Cardiac septum (tissue), 1 donor: Measurements from ENCODE around the gene ERI3. TPM values are rescaled to one million over a fixed set of nuclear protein-coding genes. Genes with fewer than 3 reads are reported as not detected.
"Not testable (repeated sequence)": the region's sequence is repeated elsewhere in the genome, so short reads cannot be mapped to it uniquely, and the experiment has no call there.

Experiments
- DNase-seq: peaks from one replicate; pipeline ENCODE4 v3.0.0-alpha.2; 2020; ENCODE audit warnings: low spot score
- intact Hi-C: fragments of 100-400 bp; cut with DNase I; formaldehyde crosslinking; loops from one replicate; pipeline ENCODE4 v1.14.0; 2022
- total RNA-seq: library from RNA; stranded (reverse); fragmentation: NEBNext Ultra II Directional; extraction: Animal tissue kit (Norgen Biotek cat#: 25700); gene quantifications from one replicate; pipeline ENCODE4 v1.2.1, GENCODE V29; 2021
- donor health status: DM: no; HTN: no; CAD: no.

ERI3 gene
- total RNA-seq, 1 donor from 2014 or later, result 45.0 TPM

- intact Hi-C loops, result no loop called here
- DNase-seq, result no peak
These were observed 131.9 kb downstream of the ERI3 start for GRCh38 chr1:44223187-44223610.

- no peak for DNase-seq
- intact Hi-C loops, result no loop called here
These were observed 132.5 kb downstream of the ERI3 start for GRCh38 chr1:44222397-44223186.

- intact Hi-C loops, result no loop called here
- DNase-seq, result no peak
These were observed 133.3 kb downstream of the ERI3 start for GRCh38 chr1:44221769-44222168.

DNA sequence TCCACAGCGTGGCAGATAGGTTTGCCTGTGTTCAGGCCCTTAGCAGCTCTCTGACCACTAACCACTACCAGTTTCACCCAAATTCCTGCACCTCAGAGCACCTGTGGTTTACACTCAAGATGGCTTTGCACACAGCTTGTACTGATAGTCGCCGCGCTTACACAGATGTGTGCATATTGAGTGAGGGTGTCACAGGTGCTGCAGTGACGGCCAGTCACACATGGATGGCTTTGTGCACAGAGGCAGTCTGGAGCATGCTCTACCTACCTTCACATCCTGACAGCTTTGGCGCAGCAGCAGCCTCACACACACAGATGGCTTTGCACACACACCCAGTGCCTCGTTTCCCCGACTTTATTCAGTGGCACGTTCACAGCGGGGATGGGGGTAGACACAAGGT is 134.3 kb downstream of the ERI3 start:
- DNase-seq, result no peak
- intact Hi-C loops, result no loop called here

- no peak for DNase-seq
- intact Hi-C loops, result no loop called here
These were observed 134.9 kb downstream of the ERI3 start for GRCh38 chr1:44220001-44220751.

DNA sequence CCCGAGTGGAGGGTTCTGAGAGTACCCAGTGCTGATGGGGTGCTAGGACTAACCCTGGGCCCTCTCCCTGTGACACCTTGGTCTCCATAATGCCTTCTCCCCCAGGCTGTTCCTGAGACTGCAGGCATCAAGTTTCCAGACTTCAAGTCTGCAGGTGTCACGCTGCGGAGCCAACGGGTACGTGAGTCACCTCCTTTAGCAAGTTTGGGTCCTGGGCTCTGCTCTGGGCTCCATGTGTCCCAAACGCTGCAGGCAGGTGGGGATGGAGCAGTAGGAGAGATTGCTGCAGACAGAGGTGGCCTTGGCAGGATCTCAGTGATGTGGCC is 135.8 kb downstream of the ERI3 start:
- no peak for DNase-seq
- intact Hi-C loops, result loop anchor here (2.0 to 10.0 kb wide), 5 partner anchors 100 to 433 kb away; partner anchors contain the start of gene ERI3

GRCh38 chr1:44218503-44219300 is 136.4 kb downstream of the ERI3 start:
- intact Hi-C loops, result loop anchor here (2.0 to 10.0 kb wide), 5 partner anchors 100 to 434 kb away; partner anchors contain the start of gene ERI3
- DNase-seq, result no peak

GRCh38 chr1:44217809-44218410 is 137.1 kb downstream of the ERI3 start:
- intact Hi-C loops, result loop anchor here (2.0 to 10.0 kb wide), 6 partner anchors 77 to 434 kb away; partner anchors contain the start of gene ERI3
- peak; percentile 90 for DNase-seq

- intact Hi-C loops, result loop anchor here (5.0 to 10.0 kb wide), 4 partner anchors 141 to 419 kb away; partner anchors contain the start of gene ERI3
- DNase-seq, result peak; percentile 93
These were observed 141.6 kb downstream of the ERI3 start, which contains the start of gene DMAP1 for GRCh38 chr1:44213222-44214112. TSS of gene DMAP1 (plus strand) at chr1:44213471. CDS start at chr1:44213754, 283 bp downstream.

DNA sequence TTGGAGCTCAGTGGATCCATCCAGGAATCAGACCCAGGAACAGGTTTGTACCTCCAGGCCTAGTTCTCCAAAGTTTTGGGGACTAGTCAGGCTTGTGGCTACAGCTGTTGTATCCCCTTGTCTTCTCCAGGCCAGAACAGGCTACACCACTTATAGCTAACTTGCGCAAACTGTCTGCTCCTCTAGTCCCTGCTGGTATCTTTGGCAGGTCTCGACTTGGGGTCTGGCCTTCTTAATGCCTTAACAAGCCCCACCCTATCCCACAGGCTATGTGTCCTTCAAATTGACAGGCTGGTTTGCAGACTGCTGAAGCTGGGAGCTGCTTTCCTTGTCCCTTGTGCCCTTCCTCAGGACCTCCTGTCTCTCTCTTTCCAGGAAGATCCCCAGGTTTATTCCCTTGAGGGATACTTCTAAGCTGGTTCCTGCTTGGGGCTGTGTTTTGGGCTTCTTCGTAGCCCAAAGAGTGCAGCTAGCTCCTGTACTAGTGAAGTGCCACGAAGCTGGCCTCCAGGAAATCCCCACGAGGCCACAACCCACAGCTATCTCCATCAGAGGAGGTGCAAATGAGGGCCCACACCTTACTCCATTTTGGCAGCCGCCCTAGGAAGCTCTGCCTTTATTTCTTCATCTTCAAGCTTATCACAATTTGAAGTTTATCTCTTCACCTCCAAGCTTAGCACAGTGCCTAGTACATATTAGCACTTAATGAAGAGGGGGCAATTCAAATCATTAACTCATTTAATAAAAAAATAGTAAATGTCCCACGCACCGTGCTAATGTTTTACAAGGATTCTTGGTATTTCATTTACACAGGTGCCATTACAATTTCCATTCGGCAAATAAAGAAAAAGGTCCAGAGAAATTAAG is 142.5 kb downstream of the ERI3 start:
- intact Hi-C loops, result loop anchor here (5.0 to 10.0 kb wide), 4 partner anchors 142 to 420 kb away; partner anchors contain the start of gene ERI3
- no peak for DNase-seq

- intact Hi-C loops, result loop anchor here (5.0 to 10.0 kb wide), 4 partner anchors 144 to 422 kb away; partner anchors contain the start of gene ERI3
- no peak for DNase-seq
These were observed 144.5 kb downstream of the ERI3 start for GRCh38 chr1:44210595-44210994.

DNA sequence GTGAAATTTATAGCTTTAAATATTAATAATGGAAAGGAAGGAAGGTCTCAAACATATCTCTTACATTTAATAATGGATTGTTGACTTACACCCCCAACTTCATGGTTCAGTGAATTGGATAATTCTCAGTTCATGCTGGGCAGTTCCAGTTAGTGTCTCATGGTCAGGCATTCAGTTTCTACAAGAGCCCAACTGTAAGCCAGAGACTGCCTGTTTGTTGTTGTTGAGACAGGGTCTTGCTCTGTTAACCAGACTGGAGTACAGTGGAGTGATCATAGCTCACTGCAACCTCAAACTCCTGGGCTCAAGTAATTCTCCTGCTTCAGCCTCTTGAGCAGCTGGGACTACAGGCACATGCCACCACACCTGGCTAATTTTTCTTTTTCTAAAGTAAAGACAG is 146.8 kb downstream of the ERI3 start:
- no peak for DNase-seq
- intact Hi-C loops, result no loop called here

DNA sequence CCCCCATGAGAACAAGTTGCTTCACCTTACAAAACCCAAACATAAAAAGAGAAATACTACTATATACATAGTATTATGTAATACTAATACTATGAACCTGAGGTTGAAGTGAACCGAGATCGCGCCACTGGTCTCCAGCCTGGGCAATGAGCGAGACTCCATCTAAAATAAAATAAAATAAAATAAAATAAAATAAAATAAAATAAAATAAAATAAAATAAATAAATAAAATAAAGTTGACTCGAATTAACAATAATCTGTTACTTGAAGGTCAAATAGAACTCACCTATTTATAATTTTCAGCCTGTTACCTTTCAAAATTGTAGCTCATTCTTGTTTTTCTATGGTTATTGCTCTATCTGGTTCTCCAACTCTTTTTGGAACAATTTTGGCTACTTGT is 148.5 kb downstream of the ERI3 start:
- DNase-seq, intact Hi-C loops: not testable (repeated sequence)

- intact Hi-C loops, result no loop called here
- DNase-seq, result no peak
These were observed 154.7 kb downstream of the ERI3 start for GRCh38 chr1:44200336-44200735.

DNA sequence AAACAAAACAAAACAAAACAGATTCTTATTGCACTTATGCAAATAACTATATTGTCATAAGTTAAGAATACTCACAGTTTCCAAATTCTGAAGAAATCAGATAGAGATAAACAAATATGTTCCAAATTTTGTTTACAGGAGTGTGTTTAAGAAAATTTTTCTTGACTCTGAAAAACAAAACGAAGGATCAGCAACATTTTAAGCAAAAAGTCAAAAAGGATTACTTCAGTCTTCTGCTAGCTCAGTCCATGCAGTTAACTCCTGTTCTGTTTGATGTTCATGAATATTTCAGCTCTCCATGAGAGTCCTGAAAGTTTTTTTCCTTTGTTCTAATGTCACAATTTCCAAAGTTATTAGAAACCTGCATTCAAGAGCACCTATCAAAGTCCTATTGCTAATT is 180.4 kb downstream of the ERI3 start:
- intact Hi-C loops, result no loop called here

More for the DNA sequence above, 180.4 kb downstream of the ERI3 start:
- DNase-seq, result no peak
